IPS-18c (cell line): ENCODE data around the gene ARL8A.
"Not testable (repeated sequence)": the region's sequence is repeated elsewhere in the genome, so short reads cannot be mapped to it uniquely, and the experiment has no call there.

ENCODE experiments used
- H3K4me3 ChIP-seq: 2 replicates; pipeline ENCODE4 v1.7.0; 2013; ENCODE audit warnings: low read depth, mild to moderate bottlenecking, low read length, moderate library complexity; ENCODE audit not compliant: insufficient read depth
- H3K9me3 ChIP-seq: one replicate; pipeline ENCODE4 v1.6.1; 2013; ENCODE audit warnings: mild to moderate bottlenecking, low read length, moderate library complexity; ENCODE audit not compliant: control insufficient read depth, insufficient read depth

ARL8A gene

DNA sequence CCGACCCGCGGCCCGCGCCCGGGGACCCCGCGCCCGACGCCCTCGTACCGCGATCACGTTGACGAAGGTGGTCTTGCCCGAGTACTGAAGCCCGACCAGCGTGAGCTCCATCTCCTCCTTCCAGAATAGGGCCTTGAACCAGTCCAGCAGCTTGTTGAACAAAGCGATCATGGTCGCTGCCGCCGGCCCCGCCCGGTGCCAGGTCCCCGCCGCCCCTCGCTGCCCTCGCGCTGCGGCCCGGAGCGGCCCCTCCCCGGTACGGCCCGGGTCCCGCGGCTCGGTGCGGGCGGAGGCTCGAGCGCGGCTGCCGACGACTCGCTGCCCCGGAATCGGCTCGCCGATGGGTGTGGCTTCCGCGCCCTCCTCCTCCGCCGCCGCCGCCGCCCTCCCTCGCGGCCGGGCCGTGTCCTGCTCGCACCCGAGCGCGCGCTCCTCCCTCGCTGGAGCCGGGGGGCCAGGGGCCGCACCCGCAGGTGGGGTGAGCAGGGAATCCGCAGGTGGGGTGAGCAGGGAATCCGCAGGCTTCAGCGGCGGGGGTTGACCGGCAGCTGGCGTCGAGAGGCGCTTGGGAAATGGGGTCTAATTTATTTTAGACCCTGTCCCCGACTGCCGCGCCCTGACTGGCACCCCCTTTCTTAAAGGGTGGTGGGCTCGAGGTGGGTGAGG lies at the start of gene ARL8A:
ARL8A (minus strand) TSS at position 336 of the 666 bp plus-strand sequence; CDS start at position 171, 165 bp downstream.
- Histone ChIP-seq H3K9me3 (no peaks in the 10 kb centered on the region), H3K4me3 (peak within 1 kb of the TSS; percentile 94)

DNA sequence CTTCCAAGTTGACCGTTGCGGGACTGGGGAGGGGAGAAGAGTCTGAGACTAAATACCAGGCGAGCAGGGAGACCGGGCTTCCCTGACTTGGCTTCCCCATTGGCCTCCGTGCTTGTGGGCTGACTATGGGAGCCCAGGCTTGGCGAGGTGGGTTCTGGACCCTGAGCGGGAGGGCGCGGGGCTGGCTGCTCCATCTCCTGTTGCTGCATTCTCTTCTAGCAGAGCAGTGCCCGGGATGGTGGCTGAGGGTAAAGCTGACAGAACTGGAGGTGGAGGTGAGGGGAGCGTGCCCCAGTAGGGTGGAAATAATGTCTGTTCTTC lies 49.8 kb upstream of the ARL8A start:
- peaks cover 2% of the 10 kb centered on the region for H3K9me3 ChIP-seq
- H3K4me3 ChIP-seq = no peak overlapping the region; the same call in 1 of the 2 replicates

DNA sequence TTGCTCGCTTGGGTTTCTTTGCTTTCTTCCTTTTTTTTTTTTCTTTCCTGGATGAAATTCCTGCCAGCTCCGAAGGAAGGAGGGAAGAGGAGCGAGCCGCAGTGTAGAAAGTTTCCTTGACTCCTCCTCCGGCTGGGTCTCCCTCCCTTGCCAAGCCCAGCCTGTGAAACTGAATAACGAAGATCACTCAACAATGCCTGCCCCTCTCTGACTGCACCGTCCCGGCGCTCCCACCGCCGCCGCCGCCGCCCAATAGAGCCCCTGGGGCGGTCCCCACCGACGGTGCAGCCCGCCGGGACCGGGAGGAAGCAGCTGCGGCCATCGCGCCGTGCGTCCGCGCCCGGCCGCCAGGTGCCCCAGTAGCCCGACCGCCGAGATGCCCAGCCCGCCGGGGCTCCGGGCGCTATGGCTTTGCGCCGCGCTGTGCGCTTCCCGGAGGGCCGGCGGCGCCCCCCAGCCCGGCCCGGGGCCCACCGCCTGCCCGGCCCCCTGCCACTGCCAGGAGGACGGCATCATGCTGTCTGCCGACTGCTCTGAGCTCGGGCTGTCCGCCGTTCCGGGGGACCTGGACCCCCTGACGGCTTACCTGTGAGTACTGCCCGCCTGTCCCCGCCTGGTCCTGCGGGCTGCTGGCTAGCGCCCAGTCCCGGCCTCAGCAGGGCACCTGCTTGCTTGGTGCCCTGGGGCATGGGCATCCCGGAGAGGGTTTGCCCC lies 49.2 kb upstream of the ARL8A start, which contains the start of gene LGR6:
LGR6 (plus strand) TSS at position 186 of the 714 bp plus-strand sequence; CDS start at position 377, 191 bp downstream.
- peaks cover 2% of the 10 kb centered on the region for H3K9me3 ChIP-seq
- H3K4me3 ChIP-seq = peak within 1 kb of the TSS; percentile 41; the same call in 1 of the 2 replicates

GRCh38 chr1:202192770-202193613 lies 48.5 kb upstream of the ARL8A start:
- Histone ChIP-seq H3K4me3 (no peak overlapping the region; the same call in 1 of the 2 replicates), H3K9me3 (peaks cover 2% of the 10 kb centered on the region)

DNA sequence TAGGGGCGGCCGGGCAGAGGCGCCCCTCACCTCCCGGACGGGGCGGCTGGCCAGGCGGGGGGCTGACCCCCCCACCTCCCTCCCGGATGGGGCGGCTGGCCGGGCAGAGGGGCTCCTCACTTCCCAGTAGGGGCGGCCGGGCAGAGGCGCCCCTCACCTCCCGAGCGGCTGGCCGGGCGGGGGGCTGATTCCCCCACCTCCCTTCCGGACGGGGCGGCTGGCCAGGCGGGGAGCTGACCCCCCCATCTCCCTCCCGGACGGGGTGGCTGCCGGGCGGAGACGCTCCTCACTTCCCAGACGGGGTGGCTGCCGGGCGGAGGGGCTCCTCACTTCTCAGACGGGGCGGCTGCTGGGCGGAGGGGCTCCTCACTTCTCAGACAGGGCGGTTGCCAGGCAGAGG lies 46.9 kb upstream of the ARL8A start:
- not testable (repeated sequence) for H3K9me3 ChIP-seq, H3K4me3 ChIP-seq

- Histone ChIP-seq H3K4me3 (no peak overlapping the region), H3K9me3 (peaks cover 2% of the 10 kb centered on the region)
Measured at GRCh38 chr1:202189918-202190715, 45.6 kb upstream of the ARL8A start.

- H3K9me3 ChIP-seq = peaks cover 2% of the 10 kb centered on the region
- no peak overlapping the region for H3K4me3 ChIP-seq
Measured at GRCh38 chr1:202189001-202189790, 44.7 kb upstream of the ARL8A start.

DNA sequence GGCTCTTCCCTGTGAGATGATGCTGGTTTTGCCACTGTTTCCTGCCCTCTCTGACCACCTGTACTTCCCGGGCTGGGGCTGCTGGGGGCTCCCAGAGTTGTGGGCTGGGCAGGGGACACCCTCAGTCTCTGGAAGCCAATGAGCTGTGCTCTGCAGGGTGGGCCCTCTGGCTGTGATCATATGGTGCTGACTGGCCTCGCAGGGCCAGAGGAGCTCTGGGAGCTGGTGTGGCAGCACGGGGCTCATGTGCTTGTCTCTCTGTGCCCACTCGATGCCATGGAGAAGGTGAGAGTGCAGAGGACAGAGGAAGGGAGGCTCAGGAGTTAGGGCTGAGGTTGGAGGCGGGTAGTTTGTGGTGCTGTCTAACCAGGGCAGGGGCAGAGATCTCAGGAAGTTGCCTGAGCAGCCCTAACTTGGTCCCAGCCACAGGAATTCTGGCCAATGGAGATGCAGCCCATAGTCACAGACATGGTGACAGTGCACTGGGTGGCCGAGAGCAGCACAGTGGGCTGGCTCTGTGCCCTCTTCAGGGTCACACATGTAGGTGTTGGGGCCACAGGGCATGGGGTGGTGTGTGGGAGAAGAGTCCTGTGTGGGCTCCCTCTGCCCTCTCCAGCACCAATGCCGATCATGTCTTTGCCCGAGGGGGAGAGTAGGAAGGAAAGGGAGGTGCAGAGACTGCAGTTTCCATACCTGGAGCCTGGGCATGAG lies 43.3 kb upstream of the ARL8A start:
- H3K9me3 ChIP-seq = peaks cover 2% of the 10 kb centered on the region
- no peak overlapping the region for H3K4me3 ChIP-seq

GRCh38 chr1:202187041-202187671 lies 42.6 kb upstream of the ARL8A start:
- Histone ChIP-seq H3K9me3 (no peaks in the 10 kb centered on the region), H3K4me3 (no peak overlapping the region)

GRCh38 chr1:202186327-202186726 lies 41.8 kb upstream of the ARL8A start:
- H3K4me3 ChIP-seq = no peak overlapping the region

GRCh38 chr1:202184750-202185460 lies 40.4 kb upstream of the ARL8A start:
- H3K9me3 ChIP-seq = no peaks in the 10 kb centered on the region
- no peak overlapping the region for H3K4me3 ChIP-seq

More at GRCh38 chr1:202186327-202186726, 41.8 kb upstream of the ARL8A start:
- no peaks in the 10 kb centered on the region for H3K9me3 ChIP-seq

DNA sequence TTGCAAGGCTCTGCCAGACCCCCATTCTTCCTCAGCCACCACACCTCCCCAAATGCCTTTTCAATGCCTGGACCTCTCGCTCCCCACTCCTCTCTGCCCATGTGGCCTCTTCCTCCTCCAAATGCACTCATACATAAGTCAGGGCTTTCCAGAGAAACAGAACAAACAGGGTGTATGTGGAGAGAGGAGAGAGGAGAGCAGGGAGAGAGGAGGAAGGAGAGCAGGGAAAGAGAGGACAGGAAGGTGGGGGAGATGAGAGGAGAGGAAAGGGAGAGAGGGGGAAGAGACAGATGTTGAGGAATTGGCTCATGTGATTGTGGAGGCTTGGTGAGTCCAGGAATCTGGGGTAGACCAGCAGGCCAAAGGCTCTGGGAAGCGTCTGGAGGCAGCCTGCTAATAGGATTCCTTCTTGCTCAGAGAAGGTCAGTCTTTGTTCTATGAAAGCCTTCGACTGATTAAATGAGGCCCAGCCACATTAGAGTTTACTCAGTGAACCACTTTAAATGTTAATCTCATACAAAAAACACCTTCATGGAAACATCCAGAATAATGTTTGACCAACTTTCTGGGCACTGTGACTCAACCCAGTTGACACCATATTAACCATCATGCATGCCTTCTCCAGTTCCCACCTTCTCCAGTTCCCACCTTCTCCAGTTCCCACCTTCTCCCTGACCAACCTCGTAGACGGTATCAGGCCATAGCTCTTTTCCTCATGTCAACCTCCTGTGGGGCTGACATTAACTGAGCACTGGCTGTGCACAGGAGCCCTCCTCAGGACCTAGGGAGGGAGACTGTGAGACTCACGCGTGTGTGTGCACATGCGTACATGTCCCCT lies 37.7 kb upstream of the ARL8A start:
- no peak overlapping the region for H3K4me3 ChIP-seq
- no peaks in the 10 kb centered on the region for H3K9me3 ChIP-seq

- Histone ChIP-seq H3K4me3 (no peak overlapping the region), H3K9me3 (no peaks in the 10 kb centered on the region)
Measured at GRCh38 chr1:202181586-202181985, 37.0 kb upstream of the ARL8A start.

DNA sequence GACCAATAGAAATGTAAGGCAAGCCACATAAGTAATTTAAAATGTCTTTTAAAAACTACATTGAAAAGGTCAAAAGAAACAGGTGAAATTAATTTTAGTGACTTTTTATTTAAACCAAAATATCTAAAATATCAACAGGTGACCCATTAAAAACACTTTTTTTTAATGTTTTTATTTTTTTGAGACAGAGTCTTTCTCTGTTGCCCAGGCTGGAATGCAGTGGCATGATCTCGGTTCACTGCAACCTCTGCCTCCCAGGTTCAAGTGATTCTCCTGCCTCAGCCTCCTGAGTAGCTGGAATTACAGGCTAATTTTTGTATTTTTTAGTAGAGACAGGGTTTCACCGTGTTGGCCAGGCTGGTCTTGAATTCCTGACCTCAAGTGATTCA lies 36.2 kb upstream of the ARL8A start:
- H3K9me3 ChIP-seq, H3K4me3 ChIP-seq: not testable (repeated sequence)
